Activated naive CD8-positive, alpha-beta T cell treated with anti-CD3 and anti-CD28 coated beads, Interleukin-2, amount 10 ng/mL, durations not matched to agents 7 days and 5 days (primary cell): ENCODE measurements around the gene INTS2. TPM values are rescaled to one million over a fixed set of nuclear protein-coding genes. Genes with fewer than 3 reads are reported as not detected.
A peak's percentile ranks its signal among the peaks of the same experiment; 100 is the strongest.
"Not testable (repeated sequence)": the region's sequence is repeated elsewhere in the genome, so short reads cannot be mapped to it uniquely, and the experiment has no call there.

Experiments
- ATAC-seq: fragments of 150-1000 bp; cut with Tn5 transposase; one replicate; pipeline ENCODE4 v1.10.0; 2021; ENCODE audit warnings: low read depth, moderate library complexity
- POLR2A ChIA-PET: fragments of 350-600 bp; sonication (Branson Sonifier 250); formaldehyde crosslinking; loops from one replicate; lab custom pipeline; 2021; ENCODE audit warnings: antibody characterized with exemption; lab: Charles Lee
- DNase-seq: peaks from one replicate; pipeline ENCODE4 v3.0.0; 2021
- H3K27ac Mint-ChIP-seq: one replicate; pipeline ENCODE4 v1.8.0; 2022; ENCODE audit warnings: mild to moderate bottlenecking, mixed read lengths
- H3K27me3 Mint-ChIP-seq: one replicate; pipeline ENCODE4 v1.8.0; 2022; ENCODE audit warnings: mild to moderate bottlenecking, moderate library complexity, mixed read lengths
- H3K36me3 Mint-ChIP-seq: one replicate; pipeline ENCODE4 v1.8.0; 2021; ENCODE audit warnings: mild to moderate bottlenecking, mixed read lengths
- H3K4me1 Mint-ChIP-seq: one replicate; pipeline ENCODE4 v1.8.0; 2021; ENCODE audit warnings: mixed read lengths
- H3K4me3 Mint-ChIP-seq: one replicate; pipeline ENCODE4 v1.8.0; 2022; ENCODE audit warnings: mild to moderate bottlenecking, moderate library complexity, mixed read lengths
- H3K9me3 Mint-ChIP-seq: one replicate; pipeline ENCODE4 v1.8.0; 2021; ENCODE audit warnings: mixed read lengths
- total RNA-seq, 2 experiments: library from RNA; stranded (reverse); gene quantifications; one replicate each; pipeline ENCODE4 v1.2.3, GENCODE V29; 2021

The INTS2 gene
- total RNA-seq, 2 experiments from 2014 or later = 20.7 to 22.3 TPM

- POLR2A ChIA-PET = interaction anchor here (1.1 kb wide), 1 partner anchor 65 kb away, joined by 3 read pairs; the partner anchor contains the start of gene BRIP1
- ATAC-seq (no peak), DNase-seq (no peak)
- peaks cover 7% of the 10 kb centered on the region for H3K27me3 Mint-ChIP-seq
- H3K9me3 Mint-ChIP-seq = no peaks in the 10 kb centered on the region
- peaks cover 7% of the 10 kb centered on the region for H3K36me3 Mint-ChIP-seq
- peak overlapping the region; percentile 96 for H3K27ac Mint-ChIP-seq
- peak overlapping the region; percentile 98 for H3K4me3 Mint-ChIP-seq
- peaks cover 18% of the 10 kb centered on the region for H3K4me1 Mint-ChIP-seq
These were observed 287 bp upstream of the INTS2 start for GRCh38 chr17:61928101-61928436.

DNA sequence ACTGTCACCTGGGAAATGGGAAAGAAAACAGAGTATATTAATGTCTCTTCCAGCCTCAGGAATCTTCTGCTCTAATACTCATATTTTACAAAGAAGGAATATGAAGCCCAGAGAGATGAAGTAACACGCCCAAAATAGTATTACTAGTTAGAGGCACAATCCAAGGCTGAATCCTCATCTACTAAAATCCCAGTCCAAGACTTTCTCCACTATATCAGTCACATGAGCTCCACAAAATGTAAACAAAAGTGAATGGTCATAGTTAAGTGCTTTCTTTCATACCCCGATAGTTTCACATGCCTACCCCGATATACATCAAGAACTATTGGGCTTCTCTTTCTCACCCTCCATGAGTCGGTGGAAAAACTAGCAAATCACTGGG, 965 bp downstream of the INTS2 start:
- POLR2A ChIA-PET = interaction anchor here (0.6 kb wide), 1 partner anchor 32 kb away, joined by 3 read pairs; no protein-coding TSS in a partner anchor
- DNase-seq (no peak), ATAC-seq (no peak)
- H3K27me3 Mint-ChIP-seq = peaks cover 7% of the 10 kb centered on the region
- H3K4me1 Mint-ChIP-seq = peaks cover 18% of the 10 kb centered on the region
- H3K9me3 Mint-ChIP-seq = no peaks in the 10 kb centered on the region
- peak overlapping the region; percentile 98 for H3K4me3 Mint-ChIP-seq
- H3K36me3 Mint-ChIP-seq = peaks cover 9% of the 10 kb centered on the region
- peak overlapping the region; percentile 96 for H3K27ac Mint-ChIP-seq

DNA sequence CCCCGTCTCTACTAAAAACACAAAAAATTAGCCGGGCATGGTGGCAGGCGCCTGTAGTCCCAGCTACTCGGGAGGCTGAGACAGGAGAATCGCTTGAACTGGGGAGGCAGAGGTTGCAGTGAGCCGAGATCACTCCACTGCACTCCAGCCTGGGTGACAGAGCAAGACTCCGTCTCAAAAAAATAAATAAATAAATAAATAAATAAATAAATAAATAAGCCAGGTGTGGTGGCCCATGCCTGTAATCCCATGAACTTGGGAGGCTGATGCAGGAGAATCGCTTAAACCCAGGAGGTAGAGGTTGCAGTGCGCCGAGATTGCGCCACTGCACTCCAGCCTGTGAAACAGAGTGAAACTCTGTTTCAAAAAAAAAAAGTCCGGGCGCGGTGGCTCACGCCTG, 12.6 kb downstream of the INTS2 start:
- H3K4me1 Mint-ChIP-seq, ATAC-seq, H3K4me3 Mint-ChIP-seq, DNase-seq, H3K9me3 Mint-ChIP-seq, H3K27ac Mint-ChIP-seq, H3K27me3 Mint-ChIP-seq, POLR2A ChIA-PET: not testable (repeated sequence)
- H3K36me3 Mint-ChIP-seq = peaks cover 26% of the 10 kb centered on the region

GRCh38 chr17:61908292-61909037, 19.3 kb downstream of the INTS2 start:
- POLR2A ChIA-PET = no interaction called here
- H3K4me3 Mint-ChIP-seq = no peak overlapping the region

GRCh38 chr17:61907361-61907760, 20.4 kb downstream of the INTS2 start:
- Mint-ChIP-seq H3K27ac (no peak overlapping the region), H3K27me3 (no peaks in the 10 kb centered on the region), H3K9me3 (no peaks in the 10 kb centered on the region), H3K4me1 (no peaks in the 10 kb centered on the region), H3K4me3 (no peak overlapping the region), H3K36me3 (peaks cover 26% of the 10 kb centered on the region)
- ATAC-seq (no peak), DNase-seq (no peak)
- POLR2A ChIA-PET = no interaction called here

More at GRCh38 chr17:61908292-61909037, 19.3 kb downstream of the INTS2 start:
- peaks cover 22% of the 10 kb centered on the region for H3K36me3 Mint-ChIP-seq
- H3K27me3 Mint-ChIP-seq = no peaks in the 10 kb centered on the region
- DNase-seq (no peak), ATAC-seq (no peak)
- no peak overlapping the region for H3K27ac Mint-ChIP-seq
- no peaks in the 10 kb centered on the region for H3K9me3 Mint-ChIP-seq
- no peaks in the 10 kb centered on the region for H3K4me1 Mint-ChIP-seq

DNA sequence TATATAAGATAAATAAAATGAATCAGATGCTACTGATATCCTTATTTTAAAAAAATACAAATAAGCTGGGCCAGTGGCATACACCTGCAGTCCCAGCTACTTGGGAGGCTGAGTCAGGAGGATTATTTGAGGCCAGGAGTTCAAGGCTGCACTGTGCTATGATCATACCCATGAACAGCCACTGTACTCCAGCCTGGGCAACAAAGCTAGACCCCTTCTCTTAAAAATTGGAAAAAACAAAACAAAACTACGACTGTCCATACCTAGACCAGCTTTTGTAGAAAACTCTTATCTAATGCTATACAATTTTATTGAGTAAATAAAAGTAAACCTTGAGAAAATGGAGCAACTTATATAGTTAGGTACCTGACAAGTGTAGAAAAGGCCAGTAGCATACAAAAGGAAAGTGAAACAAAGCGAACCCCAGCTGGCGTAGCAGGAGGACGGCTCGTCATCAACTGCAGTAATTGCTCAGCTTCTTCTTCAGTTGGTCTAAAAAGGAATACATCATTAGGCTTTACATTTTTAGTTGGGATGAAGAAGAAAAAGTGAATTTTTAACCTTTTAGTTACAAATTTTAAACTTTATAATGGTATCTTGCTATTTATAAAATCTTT, 23.6 kb downstream of the INTS2 start:
- peak; percentile 68 for ATAC-seq
- H3K36me3 Mint-ChIP-seq = peaks cover 27% of the 10 kb centered on the region
- no peaks in the 10 kb centered on the region for H3K27me3 Mint-ChIP-seq
- H3K4me1 Mint-ChIP-seq = no peaks in the 10 kb centered on the region
- POLR2A ChIA-PET = interaction anchor here (1.2 to 1.8 kb wide), 2 partner anchors 41 to 160 kb away, joined by 4 read pairs; partner anchors contain the start of gene BRIP1
- no peak for DNase-seq
- peak overlapping the region; percentile 44 for H3K27ac Mint-ChIP-seq
- H3K9me3 Mint-ChIP-seq = no peaks in the 10 kb centered on the region
- peak overlapping the region; percentile 25 for H3K4me3 Mint-ChIP-seq

- Mint-ChIP-seq H3K27ac (no peak overlapping the region), H3K9me3 (no peaks in the 10 kb centered on the region), H3K4me1 (no peaks in the 10 kb centered on the region), H3K4me3 (no peak overlapping the region), H3K27me3 (no peaks in the 10 kb centered on the region), H3K36me3 (peaks cover 25% of the 10 kb centered on the region)
- DNase-seq (no peak), ATAC-seq (no peak)
- POLR2A ChIA-PET = interaction anchor here (0.6 to 0.7 kb wide), 2 partner anchors 23 to 61 kb away, joined by 3 read pairs; no protein-coding TSS in a partner anchor
These were observed 24.5 kb downstream of the INTS2 start for GRCh38 chr17:61903251-61903650.

- H3K27ac Mint-ChIP-seq = no peak overlapping the region
- DNase-seq = no peak
- no peaks in the 10 kb centered on the region for H3K9me3 Mint-ChIP-seq
- H3K36me3 Mint-ChIP-seq = peaks cover 14% of the 10 kb centered on the region
- H3K27me3 Mint-ChIP-seq = no peaks in the 10 kb centered on the region
- POLR2A ChIA-PET = interaction anchor here (0.6 to 1.2 kb wide), 2 partner anchors 36 to 201 kb away, joined by 3 to 7 read pairs; no protein-coding TSS in a partner anchor
- no peak for ATAC-seq
- H3K4me1 Mint-ChIP-seq = no peaks in the 10 kb centered on the region
- H3K4me3 Mint-ChIP-seq = no peak overlapping the region
These were observed 30.1 kb downstream of the INTS2 start for GRCh38 chr17:61897548-61898180.

- no peaks in the 10 kb centered on the region for H3K4me1 Mint-ChIP-seq
- H3K27ac Mint-ChIP-seq = no peak overlapping the region
- no peaks in the 10 kb centered on the region for H3K9me3 Mint-ChIP-seq
- peaks cover 10% of the 10 kb centered on the region for H3K36me3 Mint-ChIP-seq
- H3K4me3 Mint-ChIP-seq = no peak overlapping the region
- no peaks in the 10 kb centered on the region for H3K27me3 Mint-ChIP-seq
- POLR2A ChIA-PET = interaction anchor here (0.6 kb wide), 1 partner anchor 71 kb away, joined by 3 read pairs; no protein-coding TSS in a partner anchor
- ATAC-seq = no peak
- DNase-seq = no peak
These were observed 32.4 kb downstream of the INTS2 start for GRCh38 chr17:61895391-61895790.

DNA sequence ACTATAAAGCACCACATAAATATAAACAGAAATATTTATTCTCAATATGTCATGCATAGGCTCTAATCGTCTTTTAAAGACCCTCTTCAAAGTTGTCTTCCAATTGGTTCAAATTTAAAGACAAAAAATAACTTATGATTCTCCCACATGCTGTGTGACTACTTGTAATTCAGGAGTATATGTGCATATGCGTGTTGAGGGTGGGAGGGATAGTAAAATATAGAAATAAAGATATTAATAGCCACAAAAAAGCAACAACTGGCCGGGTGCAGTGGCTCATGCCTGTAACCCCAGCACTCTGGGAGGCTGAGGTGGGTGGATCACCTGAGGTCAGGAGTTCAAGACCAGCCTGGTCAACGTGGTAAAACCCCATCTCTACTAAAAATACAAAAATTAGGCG, 33.5 kb downstream of the INTS2 start:
- H3K36me3 Mint-ChIP-seq, H3K27me3 Mint-ChIP-seq, H3K9me3 Mint-ChIP-seq, POLR2A ChIA-PET, H3K4me1 Mint-ChIP-seq, ATAC-seq, H3K4me3 Mint-ChIP-seq, DNase-seq, H3K27ac Mint-ChIP-seq: not testable (repeated sequence)

- H3K27me3 Mint-ChIP-seq, DNase-seq, H3K9me3 Mint-ChIP-seq, H3K4me1 Mint-ChIP-seq, H3K27ac Mint-ChIP-seq, H3K4me3 Mint-ChIP-seq, POLR2A ChIA-PET, ATAC-seq: not testable (repeated sequence)
- peaks cover 11% of the 10 kb centered on the region for H3K36me3 Mint-ChIP-seq
These were observed 40.0 kb downstream of the INTS2 start for GRCh38 chr17:61887733-61888132.

GRCh38 chr17:61885865-61886264, 41.9 kb downstream of the INTS2 start:
- H3K4me3 Mint-ChIP-seq, POLR2A ChIA-PET, ATAC-seq, H3K9me3 Mint-ChIP-seq, H3K36me3 Mint-ChIP-seq, DNase-seq, H3K27ac Mint-ChIP-seq, H3K4me1 Mint-ChIP-seq, H3K27me3 Mint-ChIP-seq: not testable (repeated sequence)

- Mint-ChIP-seq H3K4me1 (no peaks in the 10 kb centered on the region), H3K27me3 (no peaks in the 10 kb centered on the region), H3K27ac (no peak overlapping the region), H3K36me3 (peaks cover 5% of the 10 kb centered on the region), H3K4me3 (no peak overlapping the region), H3K9me3 (no peaks in the 10 kb centered on the region)
- POLR2A ChIA-PET = no interaction called here
- ATAC-seq = no peak
- no peak for DNase-seq
These were observed 42.9 kb downstream of the INTS2 start for GRCh38 chr17:61884864-61885263.
